K562 (cell line): ENCODE results near the gene GABRD. TPM values are rescaled to one million over a fixed set of nuclear protein-coding genes. Genes with fewer than 3 reads are reported as not detected.

Source experiments
- GTF2F1 ChIP-seq: IDR thresholded peaks from 2 replicates; pipeline ENCODE4 v1.6.1; 2011; ENCODE audit warnings: low read depth, low read length, improper control_type of control experiment
- PURB ChIP-seq: sonication (generic); formaldehyde crosslinking; IDR thresholded peaks from 2 replicates; pipeline ENCODE4 v1.9.0; 2021; ENCODE audit warnings: low read depth, mild to moderate bottlenecking, missing genetic modification reagents
- TAL1 ChIP-seq: fragments of 450-650 bp; IDR thresholded peaks from 2 replicates; pipeline ENCODE4 v1.6.1; 2016; ENCODE audit warnings: mild to moderate bottlenecking
- ZNF263 ChIP-seq: sonication (generic); formaldehyde crosslinking; IDR thresholded peaks from 2 replicates; pipeline ENCODE4 v1.8.0; 2022; ENCODE audit warnings: mild to moderate bottlenecking, missing genetic modification reagents, borderline replicate concordance
- ZNF586 ChIP-seq: fragments of 450-650 bp; formaldehyde crosslinking; conservative IDR thresholded peaks from 2 replicates; pipeline ENCODE4 v1.4.0; 2020; ENCODE audit warnings: mild to moderate bottlenecking, moderate library complexity
- polyA plus RNA-seq, 8 experiments: library from polyadenylated mRNA; depleted of rRNA in 4 of 8; stranded (reverse) in 5 of 8; unstranded in 3 of 8; fragments of >200 nt; fragmentation: Nextera tagmentation in 2 of 8; fragmentation: Illumina TruSeq in 1 of 8; extraction: Ambion mirVana in 2 of 8; extraction: Trizol in 1 of 8; gene quantifications; 2 replicates each; pipeline versions ENCODE4 v1.2.1 to v1.2.3, GENCODE V29; 2011 to 2014; ENCODE audit warnings: inconsistent platforms in 1 of 8, missing spikeins in 1 of 8
- total RNA-seq, 7 experiments: library from RNA; depleted of rRNA in 6 of 7; stranded (reverse); fragments of >200 nt in 6 of 7; fragmentation: Illumina TruSeq in 2 of 7; extraction: Trizol in 2 of 7; gene quantifications; 2 replicates each; pipeline versions ENCODE4 v1.2.1 to v1.2.3, GENCODE V29; 2011 to 2021; ENCODE audit warnings: low replicate concordance in 1 of 7
- TF ChIP-seq, protein P1 (sequence below): fragments of 450-650 bp; formaldehyde crosslinking; IDR thresholded peaks from 2 replicates; pipeline ENCODE4 v1.4.0; 2020; ENCODE audit warnings: mild to moderate bottlenecking, mixed read lengths
- TF ChIP-seq, protein P2 (sequence below): fragments of 150-350 bp; conservative IDR thresholded peaks from 2 replicates; pipeline ENCODE4 v1.6.1; 2014; ENCODE audit warnings: low read length
- TF ChIP-seq, protein P3 (sequence below), 3 experiments: fragments of 200-800 bp in 1 of 3; sonication (Bioruptor generic) in 1 of 3; sonication (generic) in 1 of 3; formaldehyde crosslinking in 1 of 3; IDR thresholded peaks; 2 replicates each; pipeline versions ENCODE4 v1.6.1 to v1.8.0; 2016 to 2022; ENCODE audit warnings: mild to moderate bottlenecking in 2 of 3, missing compliant biosample characterization in 2 of 3, missing genetic modification characterization in 2 of 3, missing genetic modification reagents in 1 of 3

The GABRD gene
- total and polyA plus RNA-seq, 9 of the 15 experiments (the other 6 are each of a cell fraction or from before 2014, with no cell fraction given), result 0.07 TPM; not detected in 8

DNA sequence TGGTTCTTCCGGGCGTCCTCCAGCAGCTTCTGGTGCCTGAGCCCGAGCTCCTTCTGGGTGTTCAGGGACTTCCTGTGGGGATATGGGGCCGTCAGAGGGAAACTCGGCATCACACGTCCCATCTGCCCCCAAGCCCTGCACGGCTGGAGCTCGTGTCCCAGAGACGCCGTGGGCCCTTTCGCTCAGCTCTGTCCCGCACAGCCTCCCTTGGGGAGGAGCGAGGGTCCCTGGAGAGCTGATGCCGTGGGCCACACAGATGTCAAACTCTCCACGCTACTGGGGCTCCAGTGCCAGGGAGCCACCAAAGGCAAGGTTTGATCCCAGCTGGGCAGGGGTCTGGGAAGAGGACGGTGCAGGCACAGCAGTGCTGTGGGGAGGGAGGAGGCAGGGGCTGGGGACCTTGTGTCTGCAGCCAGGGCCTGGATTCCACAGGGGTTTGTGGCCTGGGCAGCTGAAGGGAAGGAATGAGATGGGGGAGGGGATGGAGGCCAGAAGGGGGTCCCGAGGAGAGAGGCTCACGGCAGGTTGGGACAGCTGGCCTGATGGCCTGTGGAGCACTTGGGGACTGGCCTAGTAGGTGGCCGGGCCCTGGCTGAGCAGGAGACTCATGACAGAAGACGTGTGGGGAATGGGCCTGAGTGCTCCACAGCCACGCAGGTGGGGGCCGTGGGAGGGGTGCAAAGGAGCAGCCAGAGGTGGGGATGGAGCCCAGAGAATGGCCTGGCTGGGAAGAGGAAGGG, 46.0 kb upstream of the GABRD start (continued):
- TF ChIP-seq, protein P1, sequence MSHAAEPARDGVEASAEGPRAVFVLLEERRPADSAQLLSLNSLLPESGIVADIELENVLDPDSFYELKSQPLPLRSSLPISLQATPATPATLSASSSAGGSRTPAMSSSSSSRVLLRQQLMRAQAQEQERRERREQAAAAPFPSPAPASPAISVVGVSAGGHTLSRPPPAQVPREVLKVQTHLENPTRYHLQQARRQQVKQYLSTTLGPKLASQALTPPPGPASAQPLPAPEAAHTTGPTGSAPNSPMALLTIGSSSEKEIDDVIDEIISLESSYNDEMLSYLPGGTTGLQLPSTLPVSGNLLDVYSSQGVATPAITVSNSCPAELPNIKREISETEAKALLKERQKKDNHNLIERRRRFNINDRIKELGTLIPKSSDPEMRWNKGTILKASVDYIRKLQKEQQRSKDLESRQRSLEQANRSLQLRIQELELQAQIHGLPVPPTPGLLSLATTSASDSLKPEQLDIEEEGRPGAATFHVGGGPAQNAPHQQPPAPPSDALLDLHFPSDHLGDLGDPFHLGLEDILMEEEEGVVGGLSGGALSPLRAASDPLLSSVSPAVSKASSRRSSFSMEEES (CRISPR knock-in tag), result no peak
- TF ChIP-seq GTF2F1 (no peak), ZNF263 (CRISPR knock-in tag) (no peak), PURB (no peak), ZNF586 (CRISPR knock-in tag) (no peak), TAL1 (no peak)
- TF ChIP-seq, protein P2, sequence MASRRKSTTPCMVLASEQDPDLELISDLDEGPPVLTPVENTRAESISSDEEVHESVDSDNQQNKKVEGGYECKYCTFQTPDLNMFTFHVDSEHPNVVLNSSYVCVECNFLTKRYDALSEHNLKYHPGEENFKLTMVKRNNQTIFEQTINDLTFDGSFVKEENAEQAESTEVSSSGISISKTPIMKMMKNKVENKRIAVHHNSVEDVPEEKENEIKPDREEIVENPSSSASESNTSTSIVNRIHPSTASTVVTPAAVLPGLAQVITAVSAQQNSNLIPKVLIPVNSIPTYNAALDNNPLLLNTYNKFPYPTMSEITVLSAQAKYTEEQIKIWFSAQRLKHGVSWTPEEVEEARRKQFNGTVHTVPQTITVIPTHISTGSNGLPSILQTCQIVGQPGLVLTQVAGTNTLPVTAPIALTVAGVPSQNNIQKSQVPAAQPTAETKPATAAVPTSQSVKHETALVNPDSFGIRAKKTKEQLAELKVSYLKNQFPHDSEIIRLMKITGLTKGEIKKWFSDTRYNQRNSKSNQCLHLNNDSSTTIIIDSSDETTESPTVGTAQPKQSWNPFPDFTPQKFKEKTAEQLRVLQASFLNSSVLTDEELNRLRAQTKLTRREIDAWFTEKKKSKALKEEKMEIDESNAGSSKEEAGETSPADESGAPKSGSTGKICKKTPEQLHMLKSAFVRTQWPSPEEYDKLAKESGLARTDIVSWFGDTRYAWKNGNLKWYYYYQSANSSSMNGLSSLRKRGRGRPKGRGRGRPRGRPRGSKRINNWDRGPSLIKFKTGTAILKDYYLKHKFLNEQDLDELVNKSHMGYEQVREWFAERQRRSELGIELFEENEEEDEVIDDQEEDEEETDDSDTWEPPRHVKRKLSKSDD, result no peak
- TF ChIP-seq, protein P3, sequence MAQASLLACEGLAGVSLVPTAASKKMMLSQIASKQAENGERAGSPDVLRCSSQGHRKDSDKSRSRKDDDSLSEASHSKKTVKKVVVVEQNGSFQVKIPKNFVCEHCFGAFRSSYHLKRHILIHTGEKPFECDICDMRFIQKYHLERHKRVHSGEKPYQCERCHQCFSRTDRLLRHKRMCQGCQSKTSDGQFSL (CRISPR knock-in tag; IDR thresholded peaks at IDR 0.05), result no peak
- TF ChIP-seq, protein P3 (tag; IDR thresholded peaks at IDR 0.05), result no peak
